Endothelial cell (in vitro differentiated cells): ENCODE data around the gene ZIC3. TPM values are rescaled to one million over a fixed set of nuclear protein-coding genes. Genes with fewer than 3 reads are reported as not detected.

Source experiments
- DNase-seq: peaks from one replicate; pipeline ENCODE4 v3.0.0; 2021; ENCODE audit warnings: low spot score
- H3K27ac Mint-ChIP-seq: one replicate; pipeline ENCODE4 v1.8.0; 2021; ENCODE audit warnings: mixed read lengths, inconsistent platforms; ENCODE audit not compliant: unreplicated experiment
- H3K27me3 Mint-ChIP-seq: one replicate; pipeline ENCODE4 v1.8.0; 2021; ENCODE audit warnings: mild to moderate bottlenecking, moderate library complexity, mixed read lengths, inconsistent platforms; ENCODE audit not compliant: unreplicated experiment
- H3K36me3 Mint-ChIP-seq: one replicate; pipeline ENCODE4 v1.8.0; 2021; ENCODE audit warnings: mild to moderate bottlenecking, low read depth, mixed read lengths, inconsistent platforms; ENCODE audit not compliant: unreplicated experiment
- H3K4me1 Mint-ChIP-seq: one replicate; pipeline ENCODE4 v1.8.0; 2021; ENCODE audit warnings: mild to moderate bottlenecking, mixed read lengths, inconsistent platforms; ENCODE audit not compliant: unreplicated experiment
- H3K4me3 Mint-ChIP-seq: one replicate; pipeline ENCODE4 v1.8.0; 2021; ENCODE audit warnings: mild to moderate bottlenecking, mixed read lengths, inconsistent platforms; ENCODE audit not compliant: unreplicated experiment
- H3K9me3 Mint-ChIP-seq: one replicate; pipeline ENCODE4 v1.8.0; 2021; ENCODE audit warnings: mixed read lengths, inconsistent platforms; ENCODE audit not compliant: unreplicated experiment
- CTCF ChIP-seq: fragments of 200-600 bp; sonication (generic); IDR thresholded peaks from one replicate; pipeline ENCODE4 v1.5.0; 2021; ENCODE audit warnings: antibody characterized with exemption; ENCODE audit not compliant: unreplicated experiment
- total RNA-seq: library from RNA; stranded (reverse); fragmentation: NEBNext Ultra II Directional; extraction: Animal tissue kit (Norgen Biotek cat#: 25700); gene quantifications from one replicate; pipeline ENCODE4 v1.2.1, GENCODE V29; 2021; ENCODE audit not compliant: unreplicated experiment

ZIC3 gene
- total RNA-seq, 1 donor from 2014 or later: 4.6 TPM

- no peaks in the 10 kb centered on the region for H3K36me3 Mint-ChIP-seq
These were observed 3.8 kb upstream of the ZIC3 start for GRCh38 chrX:137562096-137562495.

DNA sequence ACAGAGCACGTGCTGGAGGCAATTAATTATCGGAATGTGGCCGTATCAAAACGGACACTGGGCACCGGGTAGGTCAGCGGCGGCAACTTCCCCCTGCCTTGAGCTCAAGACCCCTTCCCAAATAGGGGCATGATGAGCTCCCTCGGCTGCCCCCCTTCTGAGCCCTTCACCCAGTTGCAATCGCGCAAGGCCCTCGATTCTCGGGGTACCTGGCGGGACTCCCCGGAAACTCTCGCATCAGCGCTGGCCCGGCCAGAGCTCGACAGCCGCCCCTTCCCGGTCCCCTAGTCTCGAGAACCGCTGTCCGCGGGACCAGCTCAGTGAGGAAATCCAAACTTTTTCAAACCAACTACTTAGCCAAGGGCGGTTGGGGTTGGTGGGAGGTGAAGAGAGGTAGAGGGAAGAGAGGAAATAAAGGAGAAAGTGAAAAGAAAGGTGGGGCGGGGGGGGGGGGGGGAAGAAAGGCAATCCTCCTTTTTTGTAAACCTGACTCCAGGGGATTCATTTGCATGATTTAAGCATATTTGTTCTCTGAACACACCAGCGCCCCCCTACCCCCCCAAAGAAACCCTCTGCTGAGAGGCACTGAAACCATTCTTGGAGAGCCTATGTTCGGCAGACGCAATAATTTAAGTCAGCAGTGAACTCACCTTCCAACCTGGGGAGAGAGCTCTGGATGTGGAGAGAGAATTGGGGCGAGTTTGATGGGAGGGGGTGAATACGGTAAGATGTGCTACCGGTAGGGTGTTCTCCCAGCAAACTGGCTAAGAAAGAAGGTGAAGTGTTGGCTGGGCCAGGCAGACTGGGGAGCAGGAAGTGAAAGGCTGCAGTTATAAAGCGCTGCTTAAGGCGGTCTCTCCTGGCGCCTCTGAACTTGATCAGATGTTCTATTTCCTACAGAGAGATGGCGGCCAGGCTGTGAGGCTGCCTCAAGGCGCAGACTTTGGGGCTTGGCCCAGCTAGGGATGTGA is 2.0 kb upstream of the ZIC3 start:
- peaks cover 9% of the 10 kb centered on the region for H3K4me1 Mint-ChIP-seq
- no peak overlapping the region for H3K27ac Mint-ChIP-seq
- no peaks in the 10 kb centered on the region for H3K36me3 Mint-ChIP-seq
- no peaks in the 10 kb centered on the region for H3K9me3 Mint-ChIP-seq
- H3K27me3 Mint-ChIP-seq: peaks cover 14% of the 10 kb centered on the region
- peak overlapping the region; percentile 56 for H3K4me3 Mint-ChIP-seq
- TF ChIP-seq CTCF: no peak
- no peak for DNase-seq

More at GRCh38 chrX:137562096-137562495, 3.8 kb upstream of the ZIC3 start:
- Mint-ChIP-seq H3K4me3 (no peak overlapping the region), H3K27me3 (peaks cover 9% of the 10 kb centered on the region), H3K4me1 (peaks cover 12% of the 10 kb centered on the region), H3K27ac (no peak overlapping the region), H3K9me3 (no peaks in the 10 kb centered on the region)
- no peak for TF ChIP-seq CTCF
- DNase-seq: no peak

DNA sequence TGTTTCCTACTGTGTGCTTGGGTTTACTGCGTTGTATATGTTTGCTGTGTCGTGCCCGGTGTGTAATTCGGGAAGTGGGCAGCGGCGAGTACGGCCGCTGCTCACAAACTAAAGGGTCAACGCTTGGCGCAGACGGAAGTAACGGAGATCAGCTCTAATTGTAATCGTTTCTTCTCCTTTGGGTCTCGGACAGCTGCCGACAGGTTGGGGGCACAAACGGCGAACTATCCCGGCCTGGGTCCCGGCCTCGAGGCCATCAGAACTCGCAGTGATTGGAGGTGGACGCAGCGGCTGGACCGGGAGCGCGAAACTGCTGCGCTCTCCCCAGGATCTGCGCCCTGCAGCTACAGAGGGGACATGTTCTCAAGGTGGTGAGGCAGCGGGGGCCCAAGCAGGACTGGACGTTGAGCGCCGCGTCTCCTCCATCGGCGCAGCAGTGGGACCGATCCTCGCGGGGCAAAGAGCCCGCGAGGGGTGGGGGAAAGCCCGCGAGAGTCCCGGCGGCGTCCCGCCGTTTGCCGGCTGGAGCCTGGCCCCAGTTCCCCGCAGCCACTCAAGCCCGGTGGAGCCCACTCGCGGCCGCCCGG is 516 bp upstream of the ZIC3 start:
- Mint-ChIP-seq H3K27ac (no peak overlapping the region), H3K4me3 (peak overlapping the region; percentile 83), H3K27me3 (peaks cover 14% of the 10 kb centered on the region), H3K9me3 (no peaks in the 10 kb centered on the region), H3K4me1 (peaks cover 7% of the 10 kb centered on the region), H3K36me3 (no peaks in the 10 kb centered on the region)
- no peak for TF ChIP-seq CTCF
- DNase-seq: no peak

DNA sequence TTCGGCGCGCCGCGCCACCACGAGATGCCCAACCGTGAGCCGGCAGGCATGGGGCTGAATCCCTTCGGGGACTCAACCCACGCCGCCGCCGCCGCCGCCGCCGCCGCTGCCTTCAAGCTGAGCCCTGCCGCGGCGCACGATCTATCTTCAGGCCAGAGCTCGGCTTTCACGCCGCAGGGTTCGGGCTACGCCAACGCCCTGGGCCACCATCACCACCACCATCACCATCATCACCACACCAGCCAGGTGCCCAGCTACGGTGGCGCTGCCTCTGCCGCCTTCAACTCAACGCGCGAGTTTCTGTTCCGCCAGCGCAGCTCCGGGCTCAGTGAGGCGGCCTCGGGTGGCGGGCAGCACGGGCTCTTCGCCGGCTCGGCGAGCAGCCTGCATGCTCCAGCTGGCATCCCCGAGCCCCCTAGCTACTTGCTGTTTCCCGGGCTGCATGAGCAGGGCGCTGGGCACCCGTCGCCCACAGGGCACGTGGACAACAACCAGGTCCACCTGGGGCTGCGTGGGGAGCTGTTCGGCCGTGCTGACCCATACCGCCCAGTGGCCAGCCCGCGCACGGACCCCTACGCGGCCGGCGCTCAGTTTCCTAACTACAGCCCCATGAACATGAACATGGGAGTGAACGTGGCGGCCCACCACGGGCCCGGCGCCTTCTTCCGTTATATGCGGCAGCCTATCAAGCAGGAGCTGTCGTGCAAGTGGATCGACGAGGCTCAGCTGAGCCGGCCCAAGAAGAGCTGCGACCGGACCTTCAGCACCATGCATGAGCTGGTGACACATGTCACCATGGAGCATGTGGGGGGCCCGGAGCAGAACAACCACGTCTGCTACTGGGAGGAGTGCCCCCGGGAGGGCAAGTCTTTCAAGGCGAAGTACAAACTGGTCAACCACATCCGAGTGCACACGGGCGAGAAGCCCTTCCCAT is 1.1 kb downstream of the ZIC3 start:
- Mint-ChIP-seq H3K4me3 (peak overlapping the region; percentile 89), H3K9me3 (no peaks in the 10 kb centered on the region), H3K27me3 (peaks cover 13% of the 10 kb centered on the region), H3K4me1 (peaks cover 7% of the 10 kb centered on the region), H3K27ac (no peak overlapping the region), H3K36me3 (no peaks in the 10 kb centered on the region)
- TF ChIP-seq CTCF: no peak
- DNase-seq: no peak
